Tibial nerve (tissue), 3 donors: ENCODE measurements around the gene RPTOR.

ENCODE experiments used
- CTCF ChIP-seq, 5 experiments: fragments of 200-600 bp in 3 of 5; fragments of 450-650 bp in 2 of 5; sonication (generic) in 3 of 5; IDR thresholded peaks; one replicate each; pipeline ENCODE4 v1.5.1; 2016 to 2019; ENCODE audit warnings: antibody characterized with exemption in 5 of 5, mild to moderate bottlenecking in 3 of 5, moderate library complexity in 2 of 5
- POLR2A ChIP-seq, 2 donors: fragments of 450-650 bp; IDR thresholded peaks; one replicate each; pipeline ENCODE4 v1.6.1; 2017; ENCODE audit warnings: antibody characterized with exemption in 2 of 2, mild to moderate bottlenecking in 2 of 2, moderate library complexity in 2 of 2

GRCh38 chr17:80599546-80600305, 55.1 kb downstream of the RPTOR start:
- TF ChIP-seq CTCF (IDR thresholded peaks at IDR 0.05) (no peak), POLR2A (IDR thresholded peaks at IDR 0.05) (no peak)
